GM18873 (cell line): Measurements from ENCODE around the gene NUTM2B.
"Not testable (repeated sequence)": the region's sequence is repeated elsewhere in the genome, so short reads cannot be mapped to it uniquely, and the experiment has no call there.

Source experiments
- ATAC-seq: cut with Tn5 transposase; IDR thresholded peaks from one replicate; pipeline ENCODE4 v1.9.1; 2021; ENCODE audit warnings: mild to moderate bottlenecking, moderate library complexity, moderate number of reproducible peaks; ENCODE audit not compliant: unreplicated experiment, low FRiP score

NUTM2B gene, protein sequence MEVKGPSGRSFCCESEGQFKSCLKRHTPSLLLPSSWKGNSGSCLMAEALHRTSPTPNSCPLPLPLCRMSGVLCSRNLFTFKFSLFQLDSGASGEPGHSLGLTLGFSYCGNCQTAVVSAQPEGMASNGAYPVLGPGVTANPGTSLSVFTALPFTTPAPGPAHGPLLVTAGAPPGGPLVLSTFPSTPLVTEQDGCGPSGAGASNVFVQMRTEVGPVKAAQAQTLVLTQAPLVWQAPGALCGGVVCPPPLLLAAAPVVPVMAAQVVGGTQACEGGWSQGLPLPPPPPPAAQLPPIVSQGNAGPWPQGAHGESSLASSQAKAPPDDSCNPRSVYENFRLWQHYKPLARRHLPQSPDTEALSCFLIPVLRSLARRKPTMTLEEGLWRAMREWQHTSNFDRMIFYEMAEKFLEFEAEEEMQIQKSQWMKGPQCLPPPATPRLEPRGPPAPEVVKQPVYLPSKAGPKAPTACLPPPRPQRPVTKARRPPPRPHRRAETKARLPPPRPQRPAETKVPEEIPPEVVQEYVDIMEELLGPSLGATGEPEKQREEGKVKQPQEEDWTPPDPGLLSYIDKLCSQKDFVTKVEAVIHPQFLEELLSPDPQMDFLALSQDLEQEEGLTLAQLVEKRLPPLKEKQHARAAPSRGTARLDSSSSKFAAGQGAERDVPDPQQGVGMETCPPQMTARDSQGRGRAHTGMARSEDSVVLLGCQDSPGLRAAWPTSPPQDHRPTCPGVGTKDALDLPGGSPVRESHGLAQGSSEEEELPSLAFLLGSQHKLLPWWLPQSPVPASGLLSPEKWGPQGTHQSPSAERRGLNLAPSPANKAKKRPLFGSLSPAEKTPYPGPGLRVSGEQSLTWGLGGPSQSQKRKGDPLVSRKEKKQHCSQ

DNA sequence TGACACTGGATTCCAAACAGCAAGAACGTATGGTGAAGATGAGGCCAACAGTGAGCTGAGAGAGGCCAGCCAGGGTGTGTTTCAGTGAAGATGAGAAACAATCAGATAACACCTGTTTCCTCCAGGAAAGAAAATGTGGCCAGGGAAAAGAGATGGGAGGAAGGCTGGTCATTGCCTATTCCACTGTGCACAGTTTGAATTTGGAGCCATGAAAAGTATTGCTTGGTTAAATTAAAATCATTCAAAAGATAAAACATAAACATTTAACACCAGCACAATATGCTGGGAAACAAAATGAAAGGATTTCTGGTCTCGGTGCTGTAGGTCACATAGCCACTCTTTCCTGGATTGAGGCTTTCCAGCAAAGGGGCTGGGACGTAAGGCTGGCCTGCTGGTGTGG, at the start of gene NUTM2B:
NUTM2B (plus strand) TSS at position 301 of the 400 bp plus-strand sequence. CDS start 383 bp downstream, outside the sequence.
- not testable (repeated sequence) for ATAC-seq

DNA sequence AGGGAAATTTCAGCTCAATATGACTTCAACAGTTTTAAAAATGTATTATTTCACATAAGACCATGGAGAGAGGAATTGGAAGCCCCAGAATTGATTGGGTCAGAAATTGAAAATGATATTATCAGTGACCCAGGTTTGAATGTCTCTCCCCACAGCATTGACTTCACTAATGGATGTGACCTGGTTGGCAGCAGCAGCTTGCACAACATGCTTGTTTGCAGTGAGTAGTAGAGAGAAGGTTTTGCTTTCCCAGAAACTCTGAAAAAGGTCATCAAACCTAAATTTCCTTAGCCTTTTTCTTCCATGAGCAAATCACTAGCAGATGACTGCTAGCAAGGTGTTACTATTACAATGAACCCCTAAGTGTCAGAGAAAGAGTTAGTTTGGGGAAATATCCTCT, 39.7 kb upstream of the NUTM2B start:
- not testable (repeated sequence) for ATAC-seq

DNA sequence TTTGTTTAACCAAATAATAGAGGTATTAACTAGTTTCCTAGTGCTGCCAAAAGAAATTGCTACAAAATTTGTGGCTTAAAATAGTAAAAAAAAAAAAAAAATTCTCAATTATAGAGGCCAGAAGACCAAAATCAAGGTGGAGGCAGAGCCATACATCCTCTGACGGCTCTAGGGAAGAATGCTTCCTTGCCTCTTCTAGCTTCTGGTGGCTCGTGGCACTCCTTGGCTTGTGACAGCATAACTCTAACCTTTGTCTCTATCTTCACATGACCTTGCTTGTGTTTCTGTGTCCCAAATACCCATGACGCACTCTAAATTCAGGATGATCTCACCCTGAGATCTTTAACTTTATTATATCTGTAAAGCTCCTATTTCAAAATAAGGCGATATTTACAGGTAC, 38.3 kb upstream of the NUTM2B start:
- not testable (repeated sequence) for ATAC-seq

DNA sequence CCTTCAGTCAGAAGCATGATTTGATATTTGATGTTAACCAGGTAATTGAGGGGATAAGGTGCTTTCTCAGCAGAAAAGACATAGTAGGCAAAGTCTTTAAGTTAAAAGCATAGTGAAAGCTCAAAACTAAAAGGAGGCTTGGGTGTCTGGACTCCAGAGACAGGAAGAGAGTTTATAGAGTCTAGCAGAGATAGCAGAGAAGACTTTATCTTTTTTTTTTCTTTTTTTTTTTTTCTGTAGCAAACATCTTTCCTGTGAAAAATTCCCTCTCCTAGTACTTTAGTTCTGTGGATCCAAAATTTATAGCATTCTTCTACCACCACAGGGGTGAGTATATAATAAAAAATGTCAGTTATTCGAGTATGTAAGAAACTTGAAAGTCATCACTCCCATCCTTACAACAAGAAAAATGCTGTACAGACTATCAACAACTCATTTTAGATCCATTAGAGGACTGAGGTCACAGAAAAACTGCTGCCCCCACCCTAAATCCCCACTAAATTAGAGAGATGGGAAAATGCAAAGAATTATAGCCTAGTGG, 33.7 kb upstream of the NUTM2B start:
- not testable (repeated sequence) for ATAC-seq

DNA sequence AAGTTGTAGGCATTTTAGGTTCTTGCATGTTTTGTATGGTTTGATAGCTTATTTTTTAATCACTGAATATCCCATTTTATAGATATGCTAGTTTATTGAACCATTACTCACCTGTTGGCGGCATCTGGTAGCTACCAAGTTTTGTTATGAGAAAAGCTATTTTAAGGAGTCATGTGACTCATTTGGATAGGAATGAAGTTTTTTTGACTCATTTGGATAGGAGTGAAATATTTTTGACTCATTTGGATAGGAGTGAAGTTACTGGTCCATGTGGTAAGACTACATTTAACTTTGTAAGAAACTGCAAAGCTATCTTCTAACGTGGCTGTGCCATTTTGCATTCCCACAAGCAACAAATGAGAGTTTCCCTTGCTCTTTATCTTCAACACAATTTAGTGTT, 28.1 kb upstream of the NUTM2B start:
- ATAC-seq, result not testable (repeated sequence)

DNA sequence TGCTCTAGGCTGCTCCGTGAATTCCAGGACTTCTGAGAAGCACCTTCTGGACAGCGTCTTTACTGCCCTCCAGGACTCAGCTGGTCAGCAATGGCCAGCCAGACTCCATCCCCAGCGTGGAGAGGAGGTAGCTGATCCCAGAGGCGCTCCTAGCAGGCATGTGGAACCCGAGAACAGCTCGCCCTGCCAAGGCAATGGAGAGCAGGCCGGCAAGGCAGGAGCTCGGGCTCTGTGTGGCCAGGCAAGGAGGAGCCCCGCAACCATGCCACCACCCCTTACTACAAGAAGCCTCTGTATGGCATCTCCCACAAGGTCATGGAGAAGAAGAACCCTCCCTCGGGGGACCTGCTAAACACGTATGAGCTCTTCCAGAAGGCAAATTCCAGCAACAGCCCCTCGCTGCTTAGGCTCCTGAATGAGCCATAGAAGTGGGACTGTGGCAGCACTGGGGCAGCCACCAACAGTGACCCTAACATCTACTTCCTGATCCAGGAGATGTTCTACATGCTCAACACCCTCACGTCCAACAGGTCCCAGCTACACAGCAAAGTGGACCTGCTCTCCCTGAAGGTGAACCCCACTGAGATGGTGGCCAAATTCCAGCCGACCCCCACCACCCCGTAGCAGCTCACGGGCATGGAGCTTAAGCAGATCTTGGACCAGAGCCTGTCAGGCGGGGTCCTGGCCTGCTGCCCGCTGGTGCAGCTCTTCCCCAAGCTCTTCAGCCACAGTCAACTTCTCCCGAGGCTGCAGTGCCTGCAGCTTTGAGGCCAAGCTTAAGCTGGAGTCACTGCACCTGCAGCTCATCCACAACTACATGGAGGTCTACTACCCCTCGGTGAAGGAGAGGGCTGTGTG, 19.8 kb upstream of the NUTM2B start:
- not testable (repeated sequence) for ATAC-seq

DNA sequence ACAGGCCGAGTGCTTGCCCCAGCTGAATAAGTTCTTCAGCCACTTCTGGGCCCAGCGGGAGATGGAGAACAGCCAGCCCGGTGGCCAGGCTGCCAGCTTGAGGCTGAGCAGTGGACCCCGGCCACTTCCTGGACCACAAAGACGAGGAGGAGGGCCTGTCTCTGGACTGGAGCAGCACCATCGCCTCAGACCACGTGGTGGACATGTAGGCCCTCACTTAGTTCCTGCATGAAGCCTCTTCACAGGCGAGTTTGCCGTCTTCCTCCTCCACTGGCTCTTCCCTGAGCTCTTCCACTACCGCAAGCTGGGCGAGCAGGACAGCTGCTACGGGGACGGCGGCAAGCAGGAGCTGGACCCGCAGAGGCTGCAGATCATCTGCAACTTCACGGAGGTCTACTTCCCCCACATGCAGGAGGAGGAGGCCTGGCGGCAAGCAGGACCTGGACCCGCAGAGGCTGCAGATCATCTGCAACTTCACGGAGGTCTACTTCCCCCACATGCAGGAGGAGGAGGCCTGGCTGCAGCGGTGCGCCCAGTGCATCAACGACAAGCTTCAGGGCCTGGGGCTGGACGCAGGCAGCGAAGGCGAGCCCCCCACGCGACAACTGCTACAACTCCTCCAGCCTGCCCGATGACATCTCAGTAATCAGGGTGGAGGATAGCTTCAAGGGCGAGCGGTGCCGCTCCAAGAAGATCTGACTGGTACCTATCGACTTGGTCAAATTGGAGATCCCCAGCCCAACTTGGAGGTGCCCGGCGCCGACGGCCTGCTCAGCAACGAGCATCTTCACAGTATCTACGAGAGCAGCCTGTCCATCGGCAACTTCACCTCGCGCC, 18.9 kb upstream of the NUTM2B start:
- not testable (repeated sequence) for ATAC-seq

DNA sequence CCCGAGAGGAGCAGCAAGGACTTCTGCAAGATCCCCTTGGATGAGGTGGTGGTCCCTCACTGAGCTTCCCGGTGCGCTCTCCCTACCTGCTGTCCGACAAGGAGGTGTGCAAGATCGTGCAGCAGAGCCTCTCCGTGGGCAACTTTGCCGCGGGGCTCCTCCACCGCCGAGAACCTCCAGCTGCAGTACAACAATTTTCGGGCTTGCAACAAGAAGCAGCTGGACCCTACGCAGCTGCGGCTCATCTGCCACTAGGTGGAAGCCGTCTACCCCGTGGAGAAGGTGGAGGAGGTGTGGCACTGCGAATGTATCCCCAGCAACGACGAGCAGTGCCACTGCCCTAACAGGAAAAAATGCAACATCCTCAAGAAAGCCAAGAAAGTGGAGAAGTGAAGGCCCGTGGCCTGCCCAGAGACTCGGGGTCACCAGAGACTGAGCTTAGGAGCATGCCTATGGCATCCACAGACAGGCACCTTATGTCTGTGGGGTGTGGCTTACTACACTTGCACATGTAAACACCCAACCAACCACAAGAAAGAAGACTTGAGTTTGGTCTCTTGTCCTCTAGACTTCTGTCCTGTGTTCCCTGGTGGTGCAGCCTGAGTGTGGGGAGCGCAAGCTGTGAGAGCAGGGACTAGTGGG, 17.9 kb upstream of the NUTM2B start:
- not testable (repeated sequence) for ATAC-seq

DNA sequence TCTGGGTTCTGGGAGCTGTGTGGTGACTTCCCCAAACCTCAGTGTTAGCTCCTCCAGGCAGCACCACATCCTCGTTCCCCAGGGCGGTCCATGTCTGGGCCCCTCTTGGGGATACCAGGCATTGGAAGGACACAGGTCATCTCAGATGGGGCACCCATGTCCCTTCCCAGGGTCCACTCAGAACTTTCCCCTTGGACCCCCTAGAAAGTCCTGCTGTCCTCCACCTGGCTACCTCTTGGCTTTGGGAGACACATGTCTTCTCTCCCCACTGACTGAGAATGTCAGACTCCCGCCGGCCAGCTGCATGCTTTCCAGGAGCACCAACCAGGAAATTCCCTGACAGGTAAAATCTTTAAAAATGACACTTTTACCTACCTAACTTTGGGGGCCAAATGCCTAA, 16.4 kb upstream of the NUTM2B start:
- not testable (repeated sequence) for ATAC-seq

DNA sequence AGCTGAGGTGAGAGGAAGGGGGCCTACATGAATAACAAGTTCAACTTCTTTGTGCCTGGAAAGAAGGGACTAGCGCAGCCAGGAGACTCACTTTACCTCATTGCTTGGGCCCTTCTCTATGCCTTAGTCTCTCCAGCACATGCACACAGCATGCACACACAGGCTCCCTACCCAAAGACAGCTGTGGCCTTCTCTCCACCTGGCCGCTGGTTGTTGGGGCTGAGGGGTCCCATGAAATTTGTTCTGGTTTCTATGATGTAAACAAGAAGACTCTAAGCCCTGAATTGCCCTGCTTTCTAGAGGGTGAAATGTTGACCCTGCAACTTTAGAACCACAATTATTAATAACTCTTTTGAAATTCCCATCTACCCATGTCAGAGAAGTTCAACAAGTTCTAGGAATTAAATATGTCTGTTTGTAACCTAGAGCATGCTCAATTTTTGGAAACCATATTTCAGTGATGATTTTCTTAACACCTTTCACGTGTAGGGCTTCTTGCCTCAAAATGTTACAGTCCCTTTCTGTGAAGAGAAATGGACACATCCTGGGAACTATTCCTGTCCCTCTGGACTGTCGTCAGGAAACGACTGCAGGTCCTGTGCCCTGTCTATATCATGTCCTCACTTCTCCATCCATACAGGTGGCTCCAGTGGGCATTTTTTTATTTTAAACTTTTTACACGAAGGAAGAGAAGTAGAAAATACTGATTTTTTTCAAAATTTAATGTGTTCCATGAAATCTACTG, 15.4 kb upstream of the NUTM2B start:
- not testable (repeated sequence) for ATAC-seq

DNA sequence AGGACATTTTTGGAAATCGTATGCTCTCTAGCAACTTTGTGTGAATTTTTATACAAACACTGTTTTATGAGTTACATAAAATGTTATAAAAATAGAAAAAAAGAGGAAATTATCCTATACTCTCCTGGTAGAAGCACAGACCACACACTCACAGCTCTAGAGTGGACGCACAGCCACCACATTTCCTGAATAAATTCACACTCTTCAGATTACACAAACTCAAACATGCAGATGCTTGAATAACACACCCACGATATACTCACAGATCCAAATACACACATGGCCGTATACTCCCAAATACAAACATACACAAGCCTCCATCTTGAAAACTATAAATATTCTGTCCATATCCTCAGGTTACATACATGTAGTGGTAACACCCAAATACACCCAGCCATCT, 14.2 kb upstream of the NUTM2B start:
- ATAC-seq, result not testable (repeated sequence)

DNA sequence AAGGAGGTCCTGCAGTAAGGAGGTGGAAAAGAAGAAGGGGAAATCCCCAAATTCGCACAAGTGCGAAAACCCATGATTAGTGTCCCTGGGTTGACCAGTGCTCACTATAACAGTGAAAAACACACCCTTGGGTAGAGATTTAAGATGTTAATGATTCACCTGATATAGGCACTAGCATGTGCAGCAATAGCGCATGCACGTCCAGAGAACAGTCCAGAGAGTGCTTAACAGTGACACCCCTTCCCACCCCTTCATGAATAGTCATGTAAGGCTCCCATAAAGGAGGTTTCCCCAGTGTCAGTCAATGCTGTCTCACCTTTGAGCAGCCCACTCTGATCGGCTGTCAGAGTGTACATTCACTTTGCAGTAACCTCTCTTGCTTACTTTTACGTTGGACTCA, 6.4 kb upstream of the NUTM2B start:
- ATAC-seq, result not testable (repeated sequence)

DNA sequence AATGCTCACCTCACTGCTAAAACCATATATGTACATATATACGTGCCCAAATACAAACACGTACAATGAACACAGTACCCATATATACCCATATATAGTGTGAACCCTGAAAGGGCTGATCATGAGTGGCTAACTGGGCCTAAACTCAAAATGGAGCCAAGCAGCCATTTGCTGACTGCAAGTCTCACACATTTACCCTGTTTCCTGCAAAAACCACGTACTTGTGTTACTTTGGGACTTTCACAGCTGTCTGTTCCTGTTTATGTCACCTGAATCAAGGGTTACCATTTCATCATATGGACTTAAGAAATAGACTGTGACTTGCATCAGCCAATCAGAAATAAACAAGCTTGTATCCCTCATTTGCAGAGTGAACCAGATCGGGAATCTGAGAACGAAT, 5.9 kb upstream of the NUTM2B start:
- ATAC-seq, result not testable (repeated sequence)

DNA sequence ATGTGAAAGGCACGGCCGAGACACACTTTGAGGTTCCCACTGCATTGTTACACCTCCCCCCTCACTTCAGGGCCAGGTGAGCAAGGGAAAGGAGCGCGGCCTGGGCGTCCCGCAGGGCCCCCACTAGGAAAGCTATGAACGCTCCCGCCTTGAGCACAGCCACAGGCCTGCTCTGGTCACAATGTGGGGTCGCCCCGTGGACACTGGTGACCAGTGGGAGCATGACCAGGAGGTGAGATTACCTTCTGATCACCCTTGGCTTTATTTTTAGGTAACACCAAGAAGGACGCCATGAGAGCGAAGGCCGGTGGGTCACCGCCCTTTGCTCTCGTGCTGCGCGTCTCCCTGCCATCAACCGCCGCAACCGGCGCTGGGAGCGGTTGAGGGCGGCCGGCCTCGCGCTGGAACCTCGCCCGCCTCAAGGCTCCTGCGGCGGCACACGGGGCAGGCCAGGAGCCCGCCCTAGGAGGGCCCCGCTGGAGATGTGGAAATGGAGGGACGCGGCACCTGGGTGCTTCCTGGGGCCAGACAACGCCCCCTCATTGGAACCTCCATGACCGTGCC, 2.6 kb upstream of the NUTM2B start:
- ATAC-seq, result not testable (repeated sequence)

DNA sequence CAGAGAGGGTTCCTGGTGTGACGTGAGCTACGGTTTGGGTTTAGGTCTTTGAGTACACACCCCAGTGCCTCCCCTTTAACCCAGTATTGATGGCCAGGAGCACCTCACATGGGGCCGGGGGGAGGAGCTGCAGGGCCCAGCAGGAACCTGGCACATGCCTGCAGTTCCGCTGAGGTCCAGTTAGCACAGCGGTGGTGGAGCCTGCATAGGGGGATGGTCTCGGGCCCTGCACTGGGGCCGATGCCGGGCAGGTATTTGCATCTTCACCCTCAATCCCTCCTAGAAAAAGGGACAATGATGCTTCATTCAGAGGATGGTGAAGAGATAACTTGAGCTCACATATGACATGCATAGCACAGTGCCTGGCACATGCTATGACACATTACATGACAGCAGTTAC, 4.0 kb downstream of the NUTM2B start:
- ATAC-seq, result not testable (repeated sequence)

DNA sequence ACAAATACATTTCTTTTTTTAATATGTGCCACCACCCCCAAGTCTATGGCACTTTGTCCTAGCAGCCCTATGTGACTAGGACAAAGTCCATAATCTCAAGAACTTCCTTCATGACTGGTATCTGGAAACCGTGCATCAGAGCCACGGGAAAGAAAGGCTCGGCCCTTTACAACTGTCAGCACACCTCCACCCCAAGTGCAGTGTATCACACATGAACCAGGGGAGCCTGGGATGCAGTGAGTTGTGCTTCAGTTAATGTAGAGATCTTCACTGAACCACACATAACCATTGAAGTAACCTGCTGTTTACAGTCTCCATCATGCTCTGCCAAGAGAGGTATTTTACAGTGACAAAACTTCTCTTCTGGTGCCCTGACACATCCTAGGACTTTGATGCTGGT, 11.9 kb downstream of the NUTM2B start:
- ATAC-seq, result not testable (repeated sequence)

DNA sequence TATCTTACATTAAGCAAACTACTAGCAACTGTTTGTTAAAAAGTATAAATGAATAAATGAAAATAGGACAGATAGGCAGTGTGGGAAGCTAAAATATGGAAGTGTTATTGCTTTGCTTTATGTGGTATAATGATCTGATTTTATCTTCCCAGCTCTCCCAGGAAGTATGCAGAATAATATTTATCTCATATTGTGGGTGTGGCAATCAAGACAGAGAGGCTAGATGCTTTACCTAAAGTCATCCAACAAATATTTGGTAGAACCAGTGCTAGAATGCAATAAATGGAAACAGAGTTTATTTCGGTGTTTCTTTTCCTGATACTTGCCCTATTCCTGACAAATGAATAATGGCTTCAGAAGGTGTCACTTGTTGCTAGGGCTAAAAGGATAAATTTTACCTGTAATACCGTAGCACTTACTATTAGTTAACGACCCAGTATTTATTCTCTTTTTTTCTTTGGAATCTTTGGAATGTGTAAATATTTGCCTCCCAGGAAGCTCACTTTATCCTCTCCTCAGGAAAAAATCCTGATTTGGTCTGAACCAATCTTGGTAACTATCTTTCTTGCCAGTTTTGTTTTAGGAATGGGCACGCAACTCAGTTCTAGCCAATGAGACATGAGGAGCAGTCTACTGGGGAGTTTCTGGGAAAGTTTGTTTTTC, 14.0 kb downstream of the NUTM2B start:
- not testable (repeated sequence) for ATAC-seq
